Activated CD8-positive, alpha-beta memory T cell treated with anti-CD3 and anti-CD28 coated beads for 1 hour (primary cell): Measurements from ENCODE around the gene SLC1A2.

Experiments used
- DNase-seq, 2 donors: peaks; one replicate each; pipeline ENCODE4 v3.0.0-alpha.2; 2020; ENCODE audit warnings: low read depth in 1 of 2; ENCODE audit errors: extremely low read depth in 1 of 2

Gene SLC1A2

GRCh38 chr11:35305670-35306382, 113.5 kb downstream of the SLC1A2 start:
- peak in 1 of 2 donors; percentile 3 for DNase-seq

DNA sequence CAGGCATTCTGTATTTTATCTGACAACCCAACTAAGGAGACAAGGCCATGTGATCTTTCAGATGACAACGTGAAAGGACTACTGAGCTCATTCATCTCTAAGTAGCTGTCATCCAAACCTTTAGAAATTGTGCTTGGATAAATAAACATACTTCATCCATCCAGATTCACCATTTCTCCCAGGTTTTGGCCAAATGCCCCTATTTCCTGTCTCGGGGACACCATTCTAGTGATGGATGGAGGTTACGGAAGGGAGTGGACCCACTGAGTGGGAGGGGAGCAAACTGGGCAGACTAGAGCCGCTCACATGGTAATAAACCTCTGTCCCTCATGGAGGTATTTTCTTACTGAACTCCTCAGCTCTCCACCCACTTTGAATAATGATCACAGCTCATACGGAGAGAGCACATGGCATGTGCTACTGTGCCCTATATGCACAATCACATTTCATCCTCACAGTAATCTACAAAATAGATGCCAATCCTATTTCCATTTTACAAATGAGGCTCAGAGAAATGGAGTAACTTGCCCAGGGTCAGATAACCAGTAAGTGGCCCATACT, 114.4 kb downstream of the SLC1A2 start:
- DNase-seq: no peak

- no peak for DNase-seq
Measured at GRCh38 chr11:35304386-35304775, 115.0 kb downstream of the SLC1A2 start.

- no peak for DNase-seq
Measured at GRCh38 chr11:35303596-35304385, 115.6 kb downstream of the SLC1A2 start.

GRCh38 chr11:35302398-35302797, 117.0 kb downstream of the SLC1A2 start:
- DNase-seq: no peak

DNA sequence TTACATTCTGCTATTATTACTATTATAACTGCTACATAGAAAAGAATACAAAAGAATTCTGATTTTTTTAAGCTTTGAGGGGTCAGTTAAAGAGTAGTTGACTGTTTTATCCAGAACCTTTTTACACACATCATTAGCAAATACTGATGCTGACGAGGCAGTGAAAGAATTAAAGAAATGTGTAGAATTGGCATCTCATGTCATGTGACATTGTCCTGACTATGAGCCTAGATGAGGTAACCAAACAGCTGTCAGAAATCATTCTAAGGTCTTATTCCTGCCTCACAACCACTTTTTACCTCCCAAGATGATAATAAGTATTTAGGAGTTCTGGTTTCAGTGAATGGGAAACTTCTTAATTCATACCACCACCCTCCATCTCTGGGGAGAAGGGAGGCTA, 121.0 kb downstream of the SLC1A2 start:
- DNase-seq: no peak

- DNase-seq: no peak
Measured at GRCh38 chr11:35295751-35296150, 123.6 kb downstream of the SLC1A2 start.

DNA sequence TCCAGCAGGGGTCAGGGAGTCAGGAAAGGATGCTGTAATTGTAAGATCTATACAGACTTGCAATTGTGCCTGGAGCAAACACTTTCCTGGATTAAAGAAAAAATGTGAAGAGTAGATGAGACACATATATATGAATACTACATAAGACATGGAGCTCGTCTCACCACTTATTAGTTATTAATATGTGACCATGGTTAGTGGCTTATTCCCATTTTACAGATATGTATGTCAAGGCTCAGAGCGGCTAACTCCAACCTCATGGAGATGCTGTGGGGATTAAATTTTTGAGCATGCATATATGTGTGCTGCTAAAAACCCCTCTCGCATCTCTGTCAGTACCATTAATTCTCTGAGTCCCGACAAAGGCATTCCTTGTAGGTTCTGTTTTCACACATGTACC, 125.7 kb downstream of the SLC1A2 start:
- no peak for DNase-seq

- no peak for DNase-seq
Measured at GRCh38 chr11:35293035-35293434, 126.3 kb downstream of the SLC1A2 start.

- DNase-seq: no peak
Measured at GRCh38 chr11:35292279-35292678, 127.1 kb downstream of the SLC1A2 start.

GRCh38 chr11:35290876-35291275, 128.5 kb downstream of the SLC1A2 start:
- DNase-seq: no peak

GRCh38 chr11:35289821-35290220, 129.5 kb downstream of the SLC1A2 start:
- DNase-seq: no peak

DNA sequence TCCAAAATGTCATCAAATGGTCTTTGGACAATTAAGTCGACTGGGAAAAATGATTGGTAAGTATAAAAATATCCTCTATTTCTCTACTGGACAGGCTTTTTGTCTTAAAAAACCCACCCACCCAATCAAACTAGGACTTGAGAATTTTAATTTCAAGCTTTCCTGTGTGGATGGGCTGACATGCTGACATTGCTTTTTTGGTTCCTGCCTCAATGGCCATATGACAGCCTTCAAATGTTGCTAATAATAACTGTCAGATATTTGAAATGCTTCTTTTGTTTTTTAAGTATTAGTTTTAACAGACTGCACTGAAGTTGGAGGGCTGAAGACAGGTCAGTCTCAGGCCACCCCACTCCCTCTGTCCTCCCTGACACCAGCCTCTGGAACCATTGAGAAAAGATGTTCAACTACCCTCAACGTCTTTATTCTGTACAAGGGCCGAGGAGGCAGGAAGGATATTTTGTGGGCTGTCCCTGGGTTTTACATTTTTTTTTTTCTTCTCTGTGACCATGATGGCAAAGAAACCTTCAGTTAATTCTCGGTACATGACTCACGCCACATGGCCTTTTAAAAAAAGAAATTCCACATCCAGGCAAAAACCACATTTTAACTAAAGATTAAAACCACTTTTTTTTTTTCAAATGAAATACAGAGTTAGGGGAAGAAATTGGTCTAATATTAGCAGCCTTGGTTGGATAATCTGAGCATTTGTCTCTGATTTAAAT, 130.4 kb downstream of the SLC1A2 start:
- DNase-seq: no peak

GRCh38 chr11:35288309-35288708, 131.0 kb downstream of the SLC1A2 start:
- no peak for DNase-seq

GRCh38 chr11:35287344-35287890, 131.9 kb downstream of the SLC1A2 start:
- DNase-seq: no peak

DNA sequence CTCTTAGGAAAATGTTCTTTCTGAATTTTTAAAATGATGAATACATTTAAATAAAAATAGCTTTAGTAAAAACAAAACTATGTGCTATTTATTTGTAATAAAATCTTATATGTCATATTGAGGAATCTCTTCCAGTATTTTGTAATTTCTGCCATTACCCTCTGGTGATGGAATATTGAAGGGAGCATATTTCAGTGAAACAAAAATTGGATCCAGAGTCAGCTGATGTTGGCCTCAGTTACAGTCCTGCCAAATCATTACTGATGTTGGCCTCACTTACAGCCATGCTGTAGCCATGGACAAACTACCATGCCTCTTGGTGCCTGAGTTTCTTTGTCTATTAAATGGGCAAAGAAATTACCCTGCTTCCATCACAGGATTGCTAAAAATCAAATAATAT, 133.2 kb downstream of the SLC1A2 start:
- no peak for DNase-seq

GRCh38 chr11:35285471-35285870, 133.9 kb downstream of the SLC1A2 start:
- DNase-seq: no peak

GRCh38 chr11:35282221-35282882, 137.0 kb downstream of the SLC1A2 start:
- DNase-seq: no peak

- no peak for DNase-seq
Measured at GRCh38 chr11:35281169-35281688, 138.1 kb downstream of the SLC1A2 start.

DNA sequence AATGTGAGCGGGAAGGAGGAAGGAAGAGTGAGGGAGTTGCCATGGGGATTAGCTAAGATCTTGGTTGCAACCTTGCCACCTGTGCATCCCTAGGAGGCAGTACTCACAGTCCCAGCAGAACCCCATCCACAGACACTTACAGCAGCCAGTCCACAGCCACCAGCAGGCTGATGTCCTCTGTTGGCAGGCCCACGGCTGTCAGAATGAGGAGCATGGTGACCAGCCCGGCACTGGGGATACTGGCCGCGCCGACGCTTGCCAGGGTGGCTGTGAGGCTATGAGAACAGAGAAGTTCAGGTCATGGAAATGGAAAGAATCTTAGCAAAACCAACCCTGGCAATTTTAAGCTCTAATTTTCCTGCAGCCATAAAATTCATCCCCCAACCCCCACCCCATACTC, 138.6 kb downstream of the SLC1A2 start:
- no peak for DNase-seq
